Epithelial cell of prostate (primary cell): ENCODE results near the gene AFF3.
"Not testable (repeated sequence)": the region's sequence is repeated elsewhere in the genome, so short reads cannot be mapped to it uniquely, and the experiment has no call there.

Experiments
- DNase-seq: peaks from one replicate; pipeline ENCODE4 v3.0.0-alpha.2; 2011; ENCODE audit warnings: low read depth, low spot score
- H3K27ac ChIP-seq: fragments of 450-650 bp; 2 replicates; pipeline ENCODE4 v1.5.1; 2017; ENCODE audit warnings: mild to moderate bottlenecking

AFF3 gene

DNA sequence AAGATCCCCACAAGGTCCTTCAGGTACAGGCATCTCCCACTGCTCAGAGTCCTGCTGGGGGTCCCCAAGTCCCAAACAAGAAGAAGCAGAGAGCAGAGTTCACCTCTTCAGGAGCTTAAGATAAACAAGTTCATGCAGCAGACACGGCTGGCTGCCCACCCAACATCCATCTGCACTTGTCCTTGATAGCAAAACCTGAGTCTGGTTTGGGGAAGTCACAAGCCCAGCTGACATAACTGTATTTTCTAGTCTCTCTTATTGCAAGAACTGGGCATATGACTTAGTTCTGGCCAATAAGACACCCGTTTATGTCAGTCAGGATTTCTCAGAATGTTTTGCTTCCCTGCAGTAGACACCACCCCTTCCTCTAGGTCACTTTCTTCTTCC lies 31.8 kb downstream of the AFF3 start:
- no peak for DNase-seq
- H3K27ac ChIP-seq, result no peak overlapping the region

- no peak for DNase-seq
- H3K27ac ChIP-seq, result no peak overlapping the region
These were observed 32.3 kb downstream of the AFF3 start for GRCh38 chr2:100109986-100110613.

DNA sequence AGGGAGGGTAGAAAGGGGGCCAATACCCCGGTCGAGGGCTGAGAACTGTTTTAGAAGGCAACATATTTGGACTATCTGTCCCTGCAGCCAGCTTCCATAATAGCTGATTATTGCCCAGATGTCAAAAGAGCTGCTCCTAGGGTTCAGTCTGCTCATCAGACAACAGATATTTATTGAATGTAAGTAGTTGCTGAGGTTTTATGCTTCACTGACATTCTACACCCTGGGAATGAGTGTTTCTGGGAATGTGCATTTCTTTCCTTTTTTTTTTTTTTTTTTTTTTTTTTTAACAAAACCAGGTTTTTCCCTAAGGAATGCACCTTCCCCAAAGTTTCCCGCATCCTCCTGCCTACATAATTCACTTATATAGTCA lies 33.8 kb downstream of the AFF3 start:
- DNase-seq, H3K27ac ChIP-seq: not testable (repeated sequence)

- no peak overlapping the region for H3K27ac ChIP-seq
- DNase-seq, result no peak
These were observed 34.3 kb downstream of the AFF3 start for GRCh38 chr2:100107906-100108647.

GRCh38 chr2:100107440-100107839 lies 35.0 kb downstream of the AFF3 start:
- no peak overlapping the region for H3K27ac ChIP-seq
- DNase-seq, result no peak

GRCh38 chr2:100106460-100106859 lies 35.9 kb downstream of the AFF3 start:
- no peak for DNase-seq
- no peak overlapping the region for H3K27ac ChIP-seq

DNA sequence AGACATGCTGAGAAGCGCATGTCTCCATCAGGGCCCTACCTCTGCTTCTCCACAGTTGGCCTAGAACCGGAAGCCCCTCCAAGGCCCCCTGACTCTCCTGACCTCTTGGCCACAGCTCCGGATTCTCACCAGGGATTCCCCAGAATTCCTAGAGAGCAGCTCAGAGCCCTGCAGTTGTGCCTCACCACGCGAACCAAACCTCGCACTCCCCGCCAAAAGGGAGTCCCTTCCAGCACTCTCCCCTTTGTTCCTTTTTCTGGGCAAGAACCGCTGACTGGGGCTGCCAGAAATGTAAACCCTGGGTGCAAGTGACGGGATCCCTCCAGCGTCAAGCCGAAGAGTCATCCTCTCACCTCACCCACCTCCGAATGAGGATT lies 36.7 kb downstream of the AFF3 start:
- H3K27ac ChIP-seq, result no peak overlapping the region
- no peak for DNase-seq

DNA sequence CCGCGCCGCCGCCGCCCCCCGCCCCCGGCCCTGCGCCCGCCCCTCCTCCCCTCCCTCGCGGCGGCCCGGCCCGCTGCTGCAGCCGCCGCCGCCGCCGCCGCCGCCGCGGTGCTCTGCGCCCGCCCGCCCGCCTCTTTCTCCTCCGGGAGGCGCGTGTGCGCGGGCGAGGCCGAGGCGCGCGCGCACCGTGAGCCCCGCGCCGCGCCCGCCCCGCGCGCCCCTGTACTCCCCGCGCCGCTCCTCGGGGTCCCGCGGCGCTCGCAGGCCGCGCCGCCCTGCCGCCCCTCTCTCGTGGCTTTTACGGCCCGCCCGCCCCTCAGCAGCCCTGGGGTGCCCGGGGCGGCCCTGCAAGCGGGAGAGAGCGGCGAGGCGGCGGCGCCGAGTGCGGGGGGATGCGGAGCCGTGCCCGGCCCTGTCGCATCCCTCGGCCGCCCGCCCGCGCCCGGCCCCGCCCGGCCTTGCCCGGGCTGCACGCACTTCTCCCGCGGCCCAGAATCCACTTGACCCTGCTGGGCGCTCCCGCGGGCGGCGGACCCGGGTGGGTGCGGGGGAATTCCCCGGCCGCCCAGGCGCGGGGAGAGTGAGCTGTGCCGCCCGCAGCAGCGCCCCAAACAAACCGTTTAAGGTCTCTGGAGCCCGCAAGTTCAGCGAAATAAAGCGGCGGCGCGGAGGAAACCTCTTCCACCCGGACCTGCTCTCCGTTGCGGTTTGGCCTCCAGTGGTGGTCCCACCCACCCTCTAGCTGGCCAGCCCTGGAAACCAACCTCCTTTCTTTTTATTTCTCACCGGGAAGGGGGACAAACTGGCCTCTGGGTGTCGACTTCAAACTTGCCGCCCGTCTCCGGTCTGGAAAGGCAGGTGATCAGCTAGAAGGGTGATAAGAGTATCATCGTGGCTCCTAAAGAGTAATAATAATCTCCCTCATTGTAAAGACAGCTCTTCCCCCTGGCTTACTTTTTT lies 37.4 kb downstream of the AFF3 start:
- DNase-seq, result no peak
- no peak overlapping the region for H3K27ac ChIP-seq

DNA sequence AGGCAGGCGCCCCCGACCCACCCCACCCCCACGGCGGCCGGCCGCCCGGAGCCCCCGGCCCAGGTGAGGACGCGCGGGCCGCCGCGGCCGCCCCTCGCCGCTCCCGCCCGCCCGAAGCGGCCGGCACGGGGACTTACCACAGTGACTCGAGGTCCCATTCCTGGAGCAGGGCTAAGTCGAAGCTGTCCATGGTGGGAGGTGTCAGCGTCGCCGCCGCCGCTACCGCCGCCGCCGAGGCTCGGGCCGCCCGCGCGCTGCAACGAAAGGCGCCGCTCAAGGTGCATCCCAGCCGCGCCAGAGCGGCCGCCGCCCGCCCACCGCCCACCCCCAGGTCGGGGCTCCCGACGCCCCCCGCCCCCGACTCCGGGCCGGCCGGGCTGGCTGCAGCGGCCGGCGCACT lies 38.1 kb downstream of the AFF3 start:
- DNase-seq, result not testable (repeated sequence)

DNA sequence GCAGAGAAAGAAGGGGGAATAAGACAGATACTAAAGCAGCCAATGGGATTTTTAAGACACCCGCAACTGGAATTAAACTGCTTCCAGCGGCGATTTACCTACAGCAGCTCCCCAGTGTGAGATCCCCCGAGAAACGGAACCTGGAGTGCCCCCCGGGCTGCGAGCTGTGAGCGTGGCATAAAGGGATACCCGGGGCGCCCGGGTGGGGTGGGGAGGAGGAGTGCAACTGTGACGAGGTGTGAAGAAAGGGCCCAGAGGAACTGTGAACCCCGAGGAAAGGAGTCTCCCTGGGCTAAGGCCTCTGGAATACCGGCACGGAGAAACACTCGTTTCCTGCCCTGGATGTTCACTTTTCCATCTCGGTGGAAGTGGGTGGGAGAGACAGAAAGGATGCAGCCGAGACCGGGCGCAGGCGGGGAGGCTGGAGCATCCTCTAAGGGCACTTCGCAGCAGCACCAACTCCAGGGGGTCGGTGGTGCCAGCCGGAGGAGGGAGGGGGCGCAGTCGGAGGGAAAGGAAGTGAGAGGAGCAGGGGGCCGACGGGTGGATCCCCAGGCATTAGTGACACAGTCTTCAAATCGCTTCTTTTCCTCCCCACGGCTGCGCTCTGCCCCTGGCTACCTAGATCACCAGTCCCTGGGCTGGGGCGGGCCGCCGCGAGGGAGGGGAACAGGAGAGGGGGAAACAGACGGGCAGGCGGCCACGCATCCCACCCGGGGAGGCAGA lies 38.7 kb downstream of the AFF3 start:
- H3K27ac ChIP-seq, DNase-seq: not testable (repeated sequence)

More for the DNA sequence above, 38.1 kb downstream of the AFF3 start:
- not testable (repeated sequence) for H3K27ac ChIP-seq

DNA sequence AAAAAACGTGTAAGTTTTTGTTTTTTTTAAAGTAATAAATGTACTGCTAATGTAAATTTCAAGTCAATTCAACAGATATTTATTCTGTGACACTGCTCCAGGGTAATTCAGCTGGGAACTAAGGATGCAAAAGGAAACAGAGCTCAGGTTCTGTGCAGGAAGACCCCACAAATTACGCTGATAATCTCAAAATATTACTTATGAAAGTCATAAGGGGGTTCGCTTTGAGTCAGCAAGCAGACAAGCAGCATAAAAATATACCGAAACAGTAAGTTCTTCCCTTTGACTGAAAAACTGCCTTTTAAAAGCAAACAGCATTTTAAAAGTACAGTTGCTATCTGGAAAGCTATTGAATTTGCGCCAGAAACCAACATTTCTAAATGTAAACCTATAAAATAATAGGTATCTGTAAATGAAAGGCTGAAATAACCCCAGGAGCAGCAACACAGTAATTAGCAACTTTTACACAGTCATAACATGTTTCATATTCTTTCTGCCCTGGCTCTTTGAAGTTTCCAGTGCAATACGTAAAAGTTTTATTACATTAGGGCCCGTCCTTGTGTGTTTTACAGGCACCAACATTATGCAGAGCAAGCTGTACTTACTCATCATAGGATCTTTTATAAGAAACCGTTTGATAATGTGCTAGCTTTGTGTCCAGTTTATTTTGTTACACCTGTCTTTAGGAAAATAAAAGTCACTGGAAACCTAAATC lies 39.8 kb downstream of the AFF3 start:
- H3K27ac ChIP-seq, DNase-seq: not testable (repeated sequence)

DNA sequence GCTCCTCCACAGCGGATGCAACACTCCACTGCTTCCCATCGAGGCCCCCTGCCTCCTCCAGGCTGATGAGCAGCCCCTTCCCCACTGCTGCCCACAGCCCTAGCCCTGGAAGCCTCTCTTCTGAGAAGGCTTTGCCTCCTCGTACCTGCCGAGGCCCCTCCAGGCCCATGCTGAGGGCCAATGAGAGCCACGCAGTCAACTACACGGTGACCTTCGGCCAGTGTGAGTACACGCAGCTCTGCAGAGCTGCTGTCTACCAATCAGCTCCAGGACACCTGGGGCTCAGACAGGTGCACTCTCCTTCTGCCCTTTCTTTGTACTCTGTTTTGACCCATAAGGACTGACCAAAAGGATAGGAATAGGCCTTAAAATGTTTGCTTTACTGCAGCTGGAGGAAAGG lies 43.5 kb downstream of the AFF3 start:
- H3K27ac ChIP-seq, DNase-seq: not testable (repeated sequence)

DNA sequence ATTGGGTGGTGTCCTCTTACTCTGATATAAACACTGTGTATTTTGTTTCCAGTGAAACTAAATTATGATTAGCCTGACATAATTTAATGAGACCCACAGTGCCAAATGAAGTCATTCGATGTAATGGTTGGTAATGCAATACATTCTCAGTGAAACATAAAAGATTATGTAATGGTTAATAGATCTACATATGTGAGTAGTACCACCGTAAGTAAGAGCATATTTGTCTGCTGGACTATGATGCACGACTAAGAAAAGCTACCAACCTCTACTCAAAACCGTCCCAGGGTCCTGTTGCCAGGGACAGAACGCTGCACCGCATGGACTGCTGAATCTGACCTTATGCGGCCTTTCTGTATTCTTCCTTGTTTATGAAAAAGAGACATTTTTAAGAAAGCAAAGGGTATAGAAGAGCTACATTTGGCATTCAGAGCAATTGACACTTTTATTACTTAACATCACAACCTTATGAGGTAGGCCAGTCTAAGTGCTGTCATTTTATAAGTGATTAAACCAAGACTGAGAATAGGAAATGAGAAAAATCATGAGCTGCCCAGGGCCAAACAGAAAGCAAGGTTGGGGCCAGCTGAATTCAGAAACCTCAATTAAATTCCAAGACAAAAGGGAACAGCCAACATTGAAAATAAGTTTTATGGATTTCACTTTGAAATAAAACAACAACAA lies 44.6 kb downstream of the AFF3 start:
- not testable (repeated sequence) for H3K27ac ChIP-seq, DNase-seq

DNA sequence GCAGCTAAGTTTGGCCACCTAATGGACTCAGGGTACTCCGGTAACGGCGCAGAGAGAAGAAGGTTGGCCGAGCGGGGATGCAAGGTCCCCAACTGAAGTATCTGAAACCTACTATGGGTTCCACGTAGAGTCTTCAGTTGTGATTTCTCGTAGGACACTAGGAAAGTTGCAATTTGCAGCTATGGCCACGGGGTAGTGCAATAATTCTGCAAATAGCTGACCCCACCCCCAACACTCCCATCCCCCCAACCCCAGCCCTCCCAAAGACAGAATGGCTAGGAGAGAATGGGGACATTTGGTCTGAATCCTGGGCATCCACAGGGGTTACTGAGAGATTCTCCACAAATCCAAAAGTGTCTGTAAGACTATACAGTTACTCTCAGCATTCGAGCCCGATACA lies 46.5 kb downstream of the AFF3 start:
- DNase-seq, H3K27ac ChIP-seq: not testable (repeated sequence)

- DNase-seq, H3K27ac ChIP-seq: not testable (repeated sequence)
These were observed 50.6 kb downstream of the AFF3 start for GRCh38 chr2:100091807-100092206.

GRCh38 chr2:100085744-100086143 lies 56.6 kb downstream of the AFF3 start:
- DNase-seq, result not testable (repeated sequence)

DNA sequence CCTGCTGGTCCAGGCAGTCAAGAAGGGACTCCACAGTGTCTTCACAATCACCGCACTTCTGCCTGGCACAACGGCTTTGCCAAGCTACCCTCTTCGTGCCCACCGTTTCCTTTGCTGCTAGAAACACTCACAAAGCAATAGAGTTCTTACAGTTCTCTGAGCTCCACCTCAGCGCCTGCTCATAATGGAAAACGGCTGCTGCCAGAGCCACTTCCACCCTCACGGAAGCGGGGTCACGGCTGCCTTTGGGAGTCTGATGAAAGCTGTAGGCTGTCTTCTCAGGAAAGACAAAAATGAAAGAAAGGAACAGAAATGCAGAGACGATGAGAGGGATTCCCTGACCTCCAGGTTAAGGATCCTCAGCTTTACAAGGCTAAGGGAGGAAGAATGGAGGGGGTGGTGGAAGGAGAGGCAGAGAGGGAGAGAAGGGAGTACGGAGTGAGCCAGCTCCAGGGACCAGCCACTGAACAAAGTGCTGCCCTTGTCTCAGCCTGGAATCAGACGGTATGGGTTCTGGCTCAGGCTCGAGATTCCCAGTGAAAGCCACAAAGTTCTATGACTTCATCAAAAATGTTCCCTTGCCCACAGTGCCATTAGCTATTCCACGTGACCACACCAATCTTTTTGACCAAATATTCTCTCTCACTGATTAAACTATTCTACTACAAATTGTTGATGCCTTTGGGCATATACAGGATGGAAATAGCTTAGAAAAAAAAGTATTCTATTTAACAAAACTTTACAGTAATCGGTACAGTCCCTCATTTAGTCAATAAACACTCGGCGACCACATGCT lies 58.8 kb downstream of the AFF3 start:
- not testable (repeated sequence) for H3K27ac ChIP-seq, DNase-seq

More at GRCh38 chr2:100085744-100086143, 56.6 kb downstream of the AFF3 start:
- not testable (repeated sequence) for H3K27ac ChIP-seq

- DNase-seq, H3K27ac ChIP-seq: not testable (repeated sequence)
These were observed 60.0 kb downstream of the AFF3 start for GRCh38 chr2:100082302-100082978.
